ENCODE data around the gene SERPIND1.
A peak's percentile ranks its signal among the peaks of the same experiment; 100 is the strongest.

Gene SERPIND1

GRCh38 chr22:20811971-20812660, 38.2 kb downstream of the SERPIND1 start:
- H3K4me3 ChIP-seq (ENCODE audit: low read depth, low read length) = no peak overlapping the region
- POLR2A ChIA-PET = interaction anchor here (1.0 kb wide), 1 partner anchor 142 kb away, joined by 3 read pairs; no protein-coding TSS in a partner anchor
- no peaks in the 10 kb centered on the region for H3K9me3 ChIP-seq (ENCODE audit: control insufficient read depth, insufficient read depth, low read depth, low read length)
- H3K4me1 ChIP-seq (ENCODE audit: control insufficient read depth, insufficient read depth, low read length) = no peaks in the 10 kb centered on the region
- TF ChIP-seq ZNF121 (tag by site-specific recombination; IDR thresholded peaks at IDR 0.05) = 0 out of 2 replicates have a peak, but pooled peaks have one; percentile 28
- TF ChIP-seq GFI1B (tag by site-specific recombination; IDR thresholded peaks at IDR 0.05) = no peak
- TF ChIP-seq ZFHX2 (tag by site-specific recombination; conservative IDR thresholded peaks at IDR 0.05) = no peak
- TF ChIP-seq PBX3 (CRISPR knock-in tag; IDR thresholded peaks at IDR 0.05) = no peak
- TF ChIP-seq ZSCAN16 (tag by site-specific recombination; IDR thresholded peaks at IDR 0.05) = no peak
- no peak for TF ChIP-seq ZNF239 (tag by site-specific recombination; IDR thresholded peaks at IDR 0.05)
- TF ChIP-seq ZNF174 (tag by site-specific recombination; IDR thresholded peaks at IDR 0.05) = no peak
- peak; percentile 64; the same call in 1 of the 2 replicates for TF ChIP-seq ATF2 (tag by site-specific recombination; IDR thresholded peaks at IDR 0.05; ENCODE audit: low read depth)
- TF ChIP-seq PATZ1 (tag by site-specific recombination; IDR thresholded peaks at IDR 0.05) = no peak
- CTCF ChIA-PET = no interaction called here
- no peak overlapping the region for H3K27ac ChIP-seq (ENCODE audit: extremely low read depth, low read depth, low read length)
- H3K36me3 ChIP-seq (ENCODE audit: control insufficient read depth in 2 of 2, insufficient read depth in 1 of 2, low read length in 2 of 2) = peaks cover 10 to 83% of the 10 kb centered on the region in 2 experiments

- ChIA-PET POLR2A (interaction anchor here (1.0 kb wide), 1 partner anchor 141 kb away, joined by 3 read pairs; no protein-coding TSS in a partner anchor), CTCF (interaction anchor here (0.6 to 1.5 kb wide), 2 partner anchors 8 to 128 kb away, joined by 4 read pairs; no protein-coding TSS in a partner anchor)
- H3K36me3 ChIP-seq (ENCODE audit: control insufficient read depth in 2 of 2, insufficient read depth in 1 of 2, low read length in 2 of 2) = peaks cover 18 to 81% of the 10 kb centered on the region in 2 experiments
- H3K27ac ChIP-seq (ENCODE audit: extremely low read depth, low read depth, low read length) = no peak overlapping the region
- no peak overlapping the region for H3K4me3 ChIP-seq (ENCODE audit: low read depth, low read length)
- H3K9me3 ChIP-seq (ENCODE audit: control insufficient read depth, insufficient read depth, low read depth, low read length) = no peaks in the 10 kb centered on the region
- no peak for TF ChIP-seq ZNF26 (tag by site-specific recombination; IDR thresholded peaks at IDR 0.05)
- no peak for TF ChIP-seq ZFP37 (tag by site-specific recombination; IDR thresholded peaks at IDR 0.05)
- TF ChIP-seq KLF17 (tag by site-specific recombination; IDR thresholded peaks at IDR 0.05) = no peak
- no peak for TF ChIP-seq ZNF266 (tag by site-specific recombination; IDR thresholded peaks at IDR 0.05; ENCODE audit: low read depth)
- no peak for TF ChIP-seq ZNF555 (tag by site-specific recombination; conservative IDR thresholded peaks at IDR 0.05)
- TF ChIP-seq GLI2 (tag by site-specific recombination; IDR thresholded peaks at IDR 0.05; ENCODE audit: borderline replicate concordance, low read depth) = no peak
- no peak for TF ChIP-seq ZNF324 (tag by site-specific recombination; IDR thresholded peaks at IDR 0.05)
- TF ChIP-seq ZNF621 (tag by site-specific recombination; IDR thresholded peaks at IDR 0.05) = no peak
- TF ChIP-seq ZNF146 (tag by site-specific recombination; IDR thresholded peaks at IDR 0.05) = no peak
- no peak for TF ChIP-seq TCF7L2 (IDR thresholded peaks at IDR 0.05; ENCODE audit: borderline replicate concordance, low read depth, low read length)
- TF ChIP-seq ZNF830 (tag by site-specific recombination; IDR thresholded peaks at IDR 0.05; ENCODE audit: low read depth) = no peak
- H3K4me1 ChIP-seq (ENCODE audit: control insufficient read depth, insufficient read depth, low read length) = no peaks in the 10 kb centered on the region
These were observed 39.1 kb downstream of the SERPIND1 start for GRCh38 chr22:20813056-20813455.

Measured in HEK293 (cell line).